Daoy (cell line): ENCODE data around the gene TMEM37. TPM values are rescaled to one million over a fixed set of nuclear protein-coding genes. Genes with fewer than 3 reads are reported as not detected.

Experiments used
- DNase-seq: peaks from one replicate; pipeline ENCODE4 v3.0.0-alpha.2; 2015; ENCODE audit warnings: low read depth
- total RNA-seq: library from RNA; depleted of rRNA; stranded (reverse); fragments of >200 nt; shearing (Covaris generic); gene quantifications from 2 replicates; pipeline ENCODE4 v1.2.3, GENCODE V29; 2014

The TMEM37 gene
- total RNA-seq, 1 experiment from 2014 or later: not detected

- no peak for DNase-seq
These were observed 2.1 kb downstream of the TMEM37 start for GRCh38 chr2:119433636-119434327.

- no peak for DNase-seq
These were observed 3.0 kb downstream of the TMEM37 start for GRCh38 chr2:119434664-119435063.

- DNase-seq: no peak
These were observed 3.7 kb downstream of the TMEM37 start for GRCh38 chr2:119435081-119435952.

- no peak for DNase-seq
These were observed 4.3 kb downstream of the TMEM37 start for GRCh38 chr2:119435953-119436297.

- DNase-seq: no peak
These were observed 5.5 kb downstream of the TMEM37 start for GRCh38 chr2:119436993-119437772.

- no peak for DNase-seq
These were observed 6.5 kb downstream of the TMEM37 start for GRCh38 chr2:119438128-119438656.

GRCh38 chr2:119438726-119439284 is 7.2 kb downstream of the TMEM37 start:
- no peak for DNase-seq

GRCh38 chr2:119439574-119440500 is 8.2 kb downstream of the TMEM37 start:
- DNase-seq: no peak

GRCh38 chr2:119440501-119440870 is 8.8 kb downstream of the TMEM37 start:
- DNase-seq: no peak

- no peak for DNase-seq
These were observed 9.2 kb downstream of the TMEM37 start for GRCh38 chr2:119440873-119441272.

- DNase-seq: no peak
These were observed 9.9 kb downstream of the TMEM37 start for GRCh38 chr2:119441376-119442225.

GRCh38 chr2:119442226-119442619 is 10.6 kb downstream of the TMEM37 start:
- DNase-seq: no peak

GRCh38 chr2:119442850-119443249 is 11.2 kb downstream of the TMEM37 start:
- no peak for DNase-seq

- no peak for DNase-seq
These were observed 14.4 kb downstream of the TMEM37 start for GRCh38 chr2:119446037-119446436.

- no peak for DNase-seq
These were observed 16.9 kb downstream of the TMEM37 start for GRCh38 chr2:119448427-119449141.

GRCh38 chr2:119449521-119449920 is 17.9 kb downstream of the TMEM37 start:
- DNase-seq: no peak

GRCh38 chr2:119451336-119452050 is 19.8 kb downstream of the TMEM37 start:
- no peak for DNase-seq

- no peak for DNase-seq
These were observed 22.4 kb downstream of the TMEM37 start for GRCh38 chr2:119453972-119454593.
